ENCODE data around the gene PTPN6. TPM values are rescaled to one million over a fixed set of nuclear protein-coding genes. Genes with fewer than 3 reads are reported as not detected.

PTPN6 gene
- total RNA-seq, 1 experiment from 2014 or later, result 47.7 TPM

DNA sequence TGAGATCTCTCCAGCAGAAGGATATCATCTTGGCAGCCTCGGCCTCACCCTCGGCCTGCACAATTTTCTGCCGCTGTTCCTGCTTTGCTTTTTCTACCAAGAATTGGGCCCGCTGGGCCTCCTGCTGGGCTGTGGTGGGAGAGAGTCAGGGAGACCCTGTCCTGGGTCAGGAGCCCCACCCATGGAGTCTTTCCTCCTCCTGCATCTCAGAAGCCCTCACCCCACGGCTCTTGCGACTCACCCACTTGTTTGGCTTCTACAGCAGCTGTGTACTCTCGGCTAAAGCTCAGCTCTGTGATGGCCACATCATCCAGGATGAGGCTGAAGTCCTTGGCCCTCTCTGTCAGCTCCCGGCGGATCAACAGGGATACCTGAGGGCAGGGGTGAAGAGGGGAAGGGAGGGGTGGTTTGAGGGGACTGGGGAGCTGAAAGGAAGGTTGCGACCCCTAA is 16.5 kb downstream of the PTPN6 start:
- no peak overlapping the region for H2AFZ ChIP-seq (ENCODE audit: low read depth, low read length, poor library complexity, severe bottlenecking)
- no peaks in the 10 kb centered on the region for H3K9me2 ChIP-seq (ENCODE audit: insufficient read depth)
- TF ChIP-seq POLR2A (IDR thresholded peaks at IDR 0.05; ENCODE audit: borderline replicate concordance, extremely low read depth, insufficient read depth, insufficient read length), result peak; percentile 2
- TF ChIP-seq, protein P1, sequence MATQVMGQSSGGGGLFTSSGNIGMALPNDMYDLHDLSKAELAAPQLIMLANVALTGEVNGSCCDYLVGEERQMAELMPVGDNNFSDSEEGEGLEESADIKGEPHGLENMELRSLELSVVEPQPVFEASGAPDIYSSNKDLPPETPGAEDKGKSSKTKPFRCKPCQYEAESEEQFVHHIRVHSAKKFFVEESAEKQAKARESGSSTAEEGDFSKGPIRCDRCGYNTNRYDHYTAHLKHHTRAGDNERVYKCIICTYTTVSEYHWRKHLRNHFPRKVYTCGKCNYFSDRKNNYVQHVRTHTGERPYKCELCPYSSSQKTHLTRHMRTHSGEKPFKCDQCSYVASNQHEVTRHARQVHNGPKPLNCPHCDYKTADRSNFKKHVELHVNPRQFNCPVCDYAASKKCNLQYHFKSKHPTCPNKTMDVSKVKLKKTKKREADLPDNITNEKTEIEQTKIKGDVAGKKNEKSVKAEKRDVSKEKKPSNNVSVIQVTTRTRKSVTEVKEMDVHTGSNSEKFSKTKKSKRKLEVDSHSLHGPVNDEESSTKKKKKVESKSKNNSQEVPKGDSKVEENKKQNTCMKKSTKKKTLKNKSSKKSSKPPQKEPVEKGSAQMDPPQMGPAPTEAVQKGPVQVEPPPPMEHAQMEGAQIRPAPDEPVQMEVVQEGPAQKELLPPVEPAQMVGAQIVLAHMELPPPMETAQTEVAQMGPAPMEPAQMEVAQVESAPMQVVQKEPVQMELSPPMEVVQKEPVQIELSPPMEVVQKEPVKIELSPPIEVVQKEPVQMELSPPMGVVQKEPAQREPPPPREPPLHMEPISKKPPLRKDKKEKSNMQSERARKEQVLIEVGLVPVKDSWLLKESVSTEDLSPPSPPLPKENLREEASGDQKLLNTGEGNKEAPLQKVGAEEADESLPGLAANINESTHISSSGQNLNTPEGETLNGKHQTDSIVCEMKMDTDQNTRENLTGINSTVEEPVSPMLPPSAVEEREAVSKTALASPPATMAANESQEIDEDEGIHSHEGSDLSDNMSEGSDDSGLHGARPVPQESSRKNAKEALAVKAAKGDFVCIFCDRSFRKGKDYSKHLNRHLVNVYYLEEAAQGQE (IDR thresholded peaks at IDR 0.05; ENCODE audit: low read depth), result no peak
- TF ChIP-seq, protein P2, sequence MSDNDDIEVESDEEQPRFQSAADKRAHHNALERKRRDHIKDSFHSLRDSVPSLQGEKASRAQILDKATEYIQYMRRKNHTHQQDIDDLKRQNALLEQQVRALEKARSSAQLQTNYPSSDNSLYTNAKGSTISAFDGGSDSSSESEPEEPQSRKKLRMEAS (IDR thresholded peaks at IDR 0.05), result no peak
- TF ChIP-seq TCF7L2 (IDR thresholded peaks at IDR 0.05; ENCODE audit: borderline replicate concordance, extremely low read depth, insufficient read depth, insufficient read length), result no peak
- ChIA-PET POLR2A (interaction anchor here (0.6 to 2.8 kb wide), 2 partner anchors 21 to 31 kb away, joined by 3 to 13 read pairs; no protein-coding TSS in a partner anchor), RAD21 (ENCODE audit: low non-redundant PET in 1 of 2, low total read pairs in 2 of 2, uncharacterized antibody in 2 of 2, unreplicated experiment in 2 of 2) (no interaction called here), CTCF (no interaction called here)
- peak overlapping the region; percentile 7; the same call in 1 of the 2 replicates for H3K4me2 ChIP-seq (ENCODE audit: low read length)
- peaks cover 21 to 44% of the 10 kb centered on the region in 2 experiments; a peak in 2 of 4 replicates for H3K36me3 ChIP-seq (ENCODE audit: control insufficient read depth in 1 of 2, insufficient read depth in 2 of 2, low read length in 2 of 2)
- no peaks in the 10 kb centered on the region for H3K27me3 ChIP-seq (ENCODE audit: insufficient read depth, low read length)
- peaks cover 8% of the 10 kb centered on the region; the same call in 1 of the 2 replicates for H4K20me1 ChIP-seq (ENCODE audit: insufficient read depth)
- no peak for DNase-seq (ENCODE audit: low read depth, low spot score)
- no peak for ATAC-seq
- peak overlapping the region; percentile 61 for H3K27ac ChIP-seq (ENCODE audit: low read depth, low read length)
- peaks cover 31 to 65% of the 10 kb centered on the region in 2 experiments for H3K4me1 ChIP-seq (ENCODE audit: control insufficient read depth in 1 of 2, insufficient read depth in 2 of 2, low read length in 2 of 2)
- BruUV-seq (replicated peaks), result no TSS peak
- H3K9ac ChIP-seq (ENCODE audit: low read length), result peak overlapping the region; percentile 93
- peaks cover 95% of the 10 kb centered on the region for H3K79me2 ChIP-seq (ENCODE audit: insufficient read depth, low read length)
- intact Hi-C loops (cut with micrococcal nuclease), result no loop called here
- no peak overlapping the region for H3K4me3 ChIP-seq (replicated peaks in 1 of 2; ENCODE audit: low read depth in 1 of 2, low read length in 2 of 2)
- no peaks in the 10 kb centered on the region for H3K9me3 ChIP-seq (ENCODE audit: control insufficient read depth in 1 of 2, insufficient read depth in 1 of 2, low read depth in 1 of 2, low read length in 2 of 2)

All from HCT116 (cell line).